HFFc6 (cell line): Measurements from ENCODE around the gene TLN1. TPM values are rescaled to one million over a fixed set of nuclear protein-coding genes. Genes with fewer than 3 reads are reported as not detected.

Experiments
- DNase-seq: peaks from one replicate; pipeline ENCODE4 v3.0.0-alpha.2; 2018
- H3K27ac Mint-ChIP-seq: 2 replicates; pipeline ENCODE4 v1.8.0; 2020; ENCODE audit warnings: mild to moderate bottlenecking, mixed read lengths
- H3K27me3 Mint-ChIP-seq: 2 replicates; pipeline ENCODE4 v1.8.0; 2021; ENCODE audit warnings: mild to moderate bottlenecking, moderate library complexity, mixed read lengths; ENCODE audit not compliant: insufficient read depth
- H3K36me3 Mint-ChIP-seq: 2 replicates; pipeline ENCODE4 v1.8.0; 2021; ENCODE audit warnings: low read depth, mixed read lengths
- H3K4me1 Mint-ChIP-seq: 2 replicates; pipeline ENCODE4 v1.8.0; 2020; ENCODE audit warnings: low read depth, mixed read lengths
- H3K4me3 Mint-ChIP-seq: 2 replicates; pipeline ENCODE4 v1.8.0; 2020; ENCODE audit warnings: mild to moderate bottlenecking, moderate library complexity, mixed read lengths
- H3K9me3 Mint-ChIP-seq: 2 replicates; pipeline ENCODE4 v1.8.0; 2020; ENCODE audit warnings: mild to moderate bottlenecking, mixed read lengths
- CTCF ChIP-seq: fragments of 200-600 bp; sonication (generic); IDR thresholded peaks from 2 replicates; pipeline ENCODE4 v1.5.0; 2021; ENCODE audit warnings: antibody characterized with exemption, mild to moderate bottlenecking
- total RNA-seq, 6 experiments: library from RNA; stranded (reverse); fragmentation: NEBNext Ultra II Directional; extraction: Animal tissue kit (Norgen Biotek cat#: 25700); gene quantifications; 2 replicates in 1 of 6; 3 replicates in 5 of 6; pipeline ENCODE4 v1.2.3, GENCODE V29; 2021

Gene TLN1
- total RNA-seq, 6 experiments from 2014 or later, result 470 to 562 (median 491) TPM

- Mint-ChIP-seq H3K4me3 (no peak overlapping the region), H3K9me3 (no peaks in the 10 kb centered on the region), H3K4me1 (peaks cover 25% of the 10 kb centered on the region), H3K27ac (no peak overlapping the region; the same call in 1 of the 2 replicates), H3K36me3 (peaks cover 14% of the 10 kb centered on the region), H3K27me3 (peaks cover 6% of the 10 kb centered on the region)
- no peak for TF ChIP-seq CTCF
- no peak for DNase-seq
Measured at GRCh38 chr9:35757892-35758275, 25.9 kb upstream of the TLN1 start.

GRCh38 chr9:35757226-35757891 is 25.4 kb upstream of the TLN1 start:
- H3K4me3 Mint-ChIP-seq, result peak overlapping the region; percentile 72
- no peak for DNase-seq
- H3K27me3 Mint-ChIP-seq, result peaks cover 6% of the 10 kb centered on the region
- H3K27ac Mint-ChIP-seq, result no peak overlapping the region; the same call in 1 of the 2 replicates
- H3K36me3 Mint-ChIP-seq, result peaks cover 19% of the 10 kb centered on the region
- peaks cover 25% of the 10 kb centered on the region for H3K4me1 Mint-ChIP-seq
- no peaks in the 10 kb centered on the region for H3K9me3 Mint-ChIP-seq
- TF ChIP-seq CTCF, result no peak

DNA sequence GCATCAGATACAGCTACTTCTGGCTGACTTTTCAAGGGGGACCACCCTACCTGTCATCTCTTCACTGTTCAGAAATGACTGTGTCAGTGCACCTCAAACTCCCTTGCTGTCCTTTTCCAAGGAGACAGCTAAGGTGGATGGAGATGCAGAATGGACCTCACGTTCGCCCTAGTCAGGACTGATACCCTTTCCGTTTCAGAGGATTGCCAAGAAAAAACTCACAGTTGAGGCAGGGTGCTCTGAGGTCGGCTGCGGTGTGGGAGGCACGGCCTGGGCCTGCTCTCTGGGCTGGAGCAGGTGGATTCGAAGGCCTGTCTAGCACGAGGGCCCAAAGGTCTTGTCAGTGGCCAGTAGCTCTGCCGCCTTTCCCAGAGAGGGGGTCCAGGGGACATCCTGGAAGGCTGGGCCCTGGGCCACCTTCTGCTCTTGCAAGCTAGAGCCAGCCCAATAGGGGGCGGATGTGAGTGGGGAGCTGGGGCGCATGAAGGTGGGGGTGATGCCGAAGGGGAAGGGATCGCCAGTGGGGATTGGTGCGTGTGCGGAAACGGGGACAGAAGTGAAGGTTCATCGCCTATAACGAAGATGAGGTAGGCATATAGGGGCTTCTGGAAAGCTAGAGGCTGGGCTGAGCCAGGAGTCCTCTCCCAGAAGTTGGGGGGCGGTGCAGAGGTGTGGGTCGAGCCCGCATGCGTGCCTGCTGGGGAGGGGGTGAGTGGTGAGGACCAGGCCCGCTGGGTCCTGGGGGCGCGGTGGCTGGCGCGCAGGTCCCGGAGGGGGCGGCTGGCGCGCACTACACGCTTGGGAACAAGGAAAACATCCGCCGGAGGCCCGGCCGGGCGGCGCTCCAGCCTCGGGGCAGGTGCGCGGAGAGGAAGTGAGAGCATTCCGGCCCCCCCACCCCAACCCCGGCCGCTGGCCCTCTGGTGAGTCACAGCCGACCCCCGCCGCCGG is 24.6 kb upstream of the TLN1 start:
- Mint-ChIP-seq H3K4me3 (peak overlapping the region; percentile 87), H3K36me3 (peaks cover 23% of the 10 kb centered on the region), H3K27ac (peak overlapping the region; percentile 36; the same call in 1 of the 2 replicates), H3K4me1 (peaks cover 25% of the 10 kb centered on the region), H3K9me3 (no peaks in the 10 kb centered on the region), H3K27me3 (peaks cover 2% of the 10 kb centered on the region)
- DNase-seq, result peak; percentile 27
- peak; percentile 76 for TF ChIP-seq CTCF

- H3K27ac Mint-ChIP-seq, result no peak overlapping the region
- H3K9me3 Mint-ChIP-seq, result no peaks in the 10 kb centered on the region
- peaks cover 23% of the 10 kb centered on the region for H3K4me1 Mint-ChIP-seq
Measured at GRCh38 chr9:35755071-35755470, 23.1 kb upstream of the TLN1 start.

GRCh38 chr9:35754264-35754663 is 22.3 kb upstream of the TLN1 start, which contains the start of gene MSMP:
TSS of gene MSMP (minus strand) at chr9:35754276. CDS start at chr9:35754129, 147 bp downstream.
- no peak for DNase-seq
- TF ChIP-seq CTCF, result no peak
- peaks cover 28% of the 10 kb centered on the region for H3K4me1 Mint-ChIP-seq
- peaks cover 5% of the 10 kb centered on the region for H3K27me3 Mint-ChIP-seq
- peaks cover 27% of the 10 kb centered on the region for H3K36me3 Mint-ChIP-seq
- H3K9me3 Mint-ChIP-seq, result no peaks in the 10 kb centered on the region
- H3K27ac Mint-ChIP-seq, result no peak within 1 kb of the TSS
- H3K4me3 Mint-ChIP-seq, result no peak within 1 kb of the TSS

More at GRCh38 chr9:35755071-35755470, 23.1 kb upstream of the TLN1 start:
- Mint-ChIP-seq H3K4me3 (no peak overlapping the region), H3K36me3 (peaks cover 27% of the 10 kb centered on the region), H3K27me3 (peaks cover 5% of the 10 kb centered on the region)
- TF ChIP-seq CTCF, result no peak
- DNase-seq, result no peak
